ENCODE data around the gene C16orf54.
"Not testable (repeated sequence)": the region's sequence is repeated elsewhere in the genome, so short reads cannot be mapped to it uniquely, and the experiment has no call there.

Gene C16orf54

GRCh38 chr16:29708917-29709600 is 36.7 kb downstream of the C16orf54 start:
- no peak for DNase-seq (ENCODE audit: low spot score)

GRCh38 chr16:29707160-29707559 is 38.6 kb downstream of the C16orf54 start:
- not testable (repeated sequence) for DNase-seq (ENCODE audit: low spot score)

GRCh38 chr16:29705030-29705429 is 40.8 kb downstream of the C16orf54 start:
- DNase-seq (ENCODE audit: low spot score): no peak

- no peak for DNase-seq (ENCODE audit: low spot score)
Measured at GRCh38 chr16:29702269-29702668, 43.5 kb downstream of the C16orf54 start.

- no peak for DNase-seq (ENCODE audit: low spot score)
Measured at GRCh38 chr16:29701214-29701555, 44.6 kb downstream of the C16orf54 start.

GRCh38 chr16:29700253-29700987 is 45.4 kb downstream of the C16orf54 start:
- peak; percentile 35 for DNase-seq (ENCODE audit: low spot score)

GRCh38 chr16:29699324-29700219 is 46.2 kb downstream of the C16orf54 start:
- DNase-seq (ENCODE audit: low spot score): no peak

- no peak for DNase-seq (ENCODE audit: low spot score)
Measured at GRCh38 chr16:29698484-29699323, 47.1 kb downstream of the C16orf54 start.

- no peak for DNase-seq (ENCODE audit: low spot score)
Measured at GRCh38 chr16:29698042-29698441, 47.7 kb downstream of the C16orf54 start.

GRCh38 chr16:29697391-29697790 is 48.4 kb downstream of the C16orf54 start:
- no peak for DNase-seq (ENCODE audit: low spot score)

GRCh38 chr16:29696881-29697331 is 48.9 kb downstream of the C16orf54 start:
- DNase-seq (ENCODE audit: low spot score): no peak

- DNase-seq (ENCODE audit: low spot score): not testable (repeated sequence)
Measured at GRCh38 chr16:29695675-29696074, 50.1 kb downstream of the C16orf54 start.

- no peak for DNase-seq (ENCODE audit: low spot score)
Measured at GRCh38 chr16:29694384-29695195, 51.2 kb downstream of the C16orf54 start.

GRCh38 chr16:29692606-29693005 is 53.2 kb downstream of the C16orf54 start:
- not testable (repeated sequence) for DNase-seq (ENCODE audit: low spot score)
